Ovary (tissue), 3 donors: ENCODE results near the gene SASS6.

Experiments
- CTCF ChIP-seq, 3 donors: fragments of 450-650 bp in 2 of 3; fragments of 200-600 bp in 1 of 3; IDR thresholded peaks; one replicate each; pipeline versions ENCODE4 v1.5.1 to v1.8.0; 2016 to 2022; ENCODE audit warnings: antibody characterized with exemption in 3 of 3, mild to moderate bottlenecking in 1 of 3
- EP300 ChIP-seq: sonication (generic); formaldehyde crosslinking; IDR thresholded peaks from one replicate; pipeline ENCODE4 v1.6.1; 2017; ENCODE audit warnings: antibody characterized with exemption
- POLR2A ChIP-seq: fragments of 450-650 bp; IDR thresholded peaks from one replicate; pipeline ENCODE4 v1.6.1; 2017; ENCODE audit warnings: antibody characterized with exemption, mild to moderate bottlenecking, moderate library complexity
- donor health status: DM: no; HTN: no; CAD: no.

- TF ChIP-seq CTCF (IDR thresholded peaks at IDR 0.05) (no peak), POLR2A (no peak), EP300 (no peak)
Measured at GRCh38 chr1:100100202-100100601, 32.5 kb downstream of the SASS6 start.
